ENCODE results near the gene KLHL25.

The KLHL25 gene

GRCh38 chr15:85777250-85778106 is 17.2 kb downstream of the KLHL25 start:
- no peak for DNase-seq

- no peak for DNase-seq
Observed at GRCh38 chr15:85773970-85774369, 20.8 kb downstream of the KLHL25 start.

- DNase-seq = no peak
Observed at GRCh38 chr15:85773249-85773648, 21.5 kb downstream of the KLHL25 start.

- DNase-seq = no peak
Observed at GRCh38 chr15:85772668-85773067, 22.1 kb downstream of the KLHL25 start.

- DNase-seq = no peak
Observed at GRCh38 chr15:85771781-85772445, 22.8 kb downstream of the KLHL25 start.

GRCh38 chr15:85771271-85771670 is 23.5 kb downstream of the KLHL25 start:
- DNase-seq = no peak

- no peak for DNase-seq
Observed at GRCh38 chr15:85770096-85771041, 24.4 kb downstream of the KLHL25 start.

- DNase-seq = no peak
Observed at GRCh38 chr15:85769182-85769900, 25.4 kb downstream of the KLHL25 start.

- no peak for DNase-seq
Observed at GRCh38 chr15:85768595-85769168, 26.0 kb downstream of the KLHL25 start.

- no peak for DNase-seq
Observed at GRCh38 chr15:85767785-85768529, 26.8 kb downstream of the KLHL25 start.

GRCh38 chr15:85766001-85766831 is 28.5 kb downstream of the KLHL25 start:
- no peak for DNase-seq

- peak in 1 of 2 donors; percentile 23 for DNase-seq
Observed at GRCh38 chr15:85764649-85765277, 30.0 kb downstream of the KLHL25 start.

GRCh38 chr15:85763673-85764633 is 30.8 kb downstream of the KLHL25 start:
- peak in 1 of 2 donors; percentile 15 for DNase-seq

- no peak for DNase-seq
Observed at GRCh38 chr15:85763157-85763556, 31.6 kb downstream of the KLHL25 start.

- DNase-seq = no peak
Observed at GRCh38 chr15:85762756-85763127, 32.0 kb downstream of the KLHL25 start.

GRCh38 chr15:85762039-85762755 is 32.5 kb downstream of the KLHL25 start:
- no peak for DNase-seq

- DNase-seq = no peak
Observed at GRCh38 chr15:85761635-85762034, 33.1 kb downstream of the KLHL25 start.

Data from inflammatory macrophage (primary cell).